Heart left ventricle (tissue), 16 donors: Measurements from ENCODE around the gene CLSTN2. TPM values are rescaled to one million over a fixed set of nuclear protein-coding genes. Genes with fewer than 3 reads are reported as not detected.
A peak's percentile ranks its signal among the peaks of the same experiment; 100 is the strongest.

ENCODE experiments used
- ATAC-seq, 4 donors: fragments of 200-7000 bp; cut with Tn5 transposase; one replicate each; pipeline ENCODE4 v1.9.1; 2020 to 2022; ENCODE audit warnings: moderate library complexity in 4 of 4, mild to moderate bottlenecking in 3 of 4, moderate number of reproducible peaks in 1 of 4
- DNase-seq, 5 donors: peaks; one replicate each; pipeline ENCODE4 v3.0.0-alpha.2; 2020
- H3K27ac ChIP-seq, 12 donors: fragments of 200-600 bp; sonication (generic) in 4 of 12; one replicate each; pipeline versions ENCODE4 v1.5.0 to v1.8.0; 2016 to 2022; ENCODE audit warnings: mild to moderate bottlenecking in 2 of 12
- H3K27me3 ChIP-seq, 9 donors: fragments of 200-600 bp; sonication (generic) in 2 of 9; one replicate each; pipeline versions ENCODE4 v1.5.1 to v1.8.0; 2016 to 2022; ENCODE audit warnings: mild to moderate bottlenecking in 3 of 9
- H3K36me3 ChIP-seq, 9 donors: fragments of 200-600 bp; sonication (generic) in 2 of 9; one replicate each; pipeline versions ENCODE4 v1.5.0 to v1.8.0; 2018 to 2022; ENCODE audit warnings: mild to moderate bottlenecking in 2 of 9
- H3K4me1 ChIP-seq, 12 donors: fragments of 200-600 bp; sonication (generic) in 4 of 12; one replicate each; pipeline versions ENCODE4 v1.5.0 to v1.8.0; 2016 to 2022; ENCODE audit warnings: mild to moderate bottlenecking in 3 of 12
- H3K4me3 ChIP-seq, 12 donors: fragments of 200-600 bp; sonication (generic) in 4 of 12; one replicate each; pipeline versions ENCODE4 v1.5.0 to v1.8.0; 2017 to 2022; ENCODE audit warnings: mild to moderate bottlenecking in 9 of 12, moderate library complexity in 4 of 12
- H3K9me3 ChIP-seq, 12 donors: fragments of 200-600 bp; sonication (generic) in 4 of 12; one replicate each; pipeline versions ENCODE4 v1.5.0 to v1.8.0; 2016 to 2022; ENCODE audit warnings: mild to moderate bottlenecking in 1 of 12
- POLR2A ChIP-seq, 2 donors: fragments of 450-650 bp; IDR thresholded peaks; one replicate each; pipeline ENCODE4 v1.6.1; 2017; ENCODE audit warnings: antibody characterized with exemption in 2 of 2, mild to moderate bottlenecking in 2 of 2, moderate library complexity in 2 of 2
- WGBS, 4 donors: extraction: QIAGEN DNeasy Blood & Tissue Kit in 2 of 4; methylation state at CpG; one replicate each; pipeline versions ENCODE4 v1.1.5 to v1.1.7; 2013 to 2018; 5-methylcytosine and 5-hydroxymethylcytosine counted together
- intact Hi-C, 10 donors: fragments of 100-400 bp; cut with DNase I; formaldehyde crosslinking; loops; one replicate each; pipeline versions ENCODE4 v1.11.1 to v1.14.2; 2022
- polyA plus RNA-seq, 2 donors: library from polyadenylated mRNA; stranded (reverse); fragments of 200-250 nt; gene quantifications; one replicate each; pipeline ENCODE4 v1.2.3, GENCODE V29; 2013
- total RNA-seq, 9 donors: library from RNA; depleted of rRNA in 2 of 9; stranded (reverse); fragments of >200 nt in 2 of 9; fragmentation: NEBNext Ultra II Directional in 3 of 9; extraction: Animal tissue kit (Norgen Biotek cat#: 25700) in 3 of 9; gene quantifications; one replicate each; pipeline versions ENCODE4 v1.1.0 to v1.2.4, GENCODE V29; 2016 to 2023
- TF ChIP-seq, protein P1 (sequence below), 12 donors: fragments of 200-600 bp; sonication (generic) in 4 of 12; IDR thresholded peaks; one replicate each; pipeline versions ENCODE4 v1.5.0 to v1.8.0; 2018 to 2022; ENCODE audit warnings: antibody characterized with exemption in 12 of 12, mild to moderate bottlenecking in 5 of 12
- donor health status: ischemic (EF 13 %, LVEDD 7.1; RV severe dilation, severe dysfunction).
- donor health status: healthy with polysubstance abuse.
- donor health status: DM: no; HTN: yes; CAD: no.
- donor health status: DM: no; HTN: no; CAD: no.
- donor health status: ischemic (EF 25% LVEDD 6.9; RV normal size, moderate dysfunction).
- donor health status: ischemic (EF 25% LVEDD 5.7; RV mildly dilated, moderate dysfunction).
- donor health status: healthy.
- donor health status: DM: yes; HTN: yes; CAD: no.
- donor health status: ischemic (EF 35%, LVEDD 5.7; RV mildly dilated, moderate dysfunction).
- donor health status: nonischemic (EF 11% LVEDD 7.7; RV severe dilation, severe dysfunction).
- donor health status: DM: yes; HTN: yes; CAD: no.
- donor health status: PGD.
- donor health status: ischemic (EF 29% LVEDD 5.4; RV normal size, mild dysfunction).
- donor health status: nonischemic (EF 23%, LVEDD 6.1; RV moderate dilation, normal function).

Gene CLSTN2
- total and polyA plus RNA-seq, 11 donors = 0.69 to 7.6 (median 3.9) TPM

DNA sequence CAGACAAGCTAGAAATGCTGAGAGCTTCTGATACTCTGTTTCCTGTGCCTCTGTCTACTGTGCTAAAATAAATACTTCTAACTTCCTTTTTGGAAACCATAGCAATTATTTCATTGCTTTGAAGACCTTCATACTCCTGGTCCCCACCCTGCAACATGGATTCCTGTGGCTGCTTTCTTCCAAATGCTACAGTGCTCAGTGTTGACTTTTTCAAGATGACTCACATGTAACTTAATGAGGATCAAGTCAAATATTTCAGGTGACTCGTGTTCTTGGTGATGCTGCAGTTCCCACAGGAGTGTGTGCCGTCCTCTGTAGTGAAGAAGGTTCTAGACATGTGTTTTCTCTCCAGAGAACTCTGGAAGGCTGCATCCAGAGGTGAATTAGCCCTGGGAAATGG lies 288.6 kb downstream of the CLSTN2 start:
- ATAC-seq (peak in 2 of 4 donors; percentile 22 to 30), DNase-seq (no peak)
- peaks cover 0 to 6% (median 0%) of the 10 kb centered on the region in 12 donors for H3K9me3 ChIP-seq
- 53 to 73% (median 68%) methylated on average over 2 of the region's 2 CpGs for WGBS, 4 donors
- intact Hi-C loops = no loop called here
- no peaks in the 10 kb centered on the region for H3K36me3 ChIP-seq
- TF ChIP-seq, protein P1, sequence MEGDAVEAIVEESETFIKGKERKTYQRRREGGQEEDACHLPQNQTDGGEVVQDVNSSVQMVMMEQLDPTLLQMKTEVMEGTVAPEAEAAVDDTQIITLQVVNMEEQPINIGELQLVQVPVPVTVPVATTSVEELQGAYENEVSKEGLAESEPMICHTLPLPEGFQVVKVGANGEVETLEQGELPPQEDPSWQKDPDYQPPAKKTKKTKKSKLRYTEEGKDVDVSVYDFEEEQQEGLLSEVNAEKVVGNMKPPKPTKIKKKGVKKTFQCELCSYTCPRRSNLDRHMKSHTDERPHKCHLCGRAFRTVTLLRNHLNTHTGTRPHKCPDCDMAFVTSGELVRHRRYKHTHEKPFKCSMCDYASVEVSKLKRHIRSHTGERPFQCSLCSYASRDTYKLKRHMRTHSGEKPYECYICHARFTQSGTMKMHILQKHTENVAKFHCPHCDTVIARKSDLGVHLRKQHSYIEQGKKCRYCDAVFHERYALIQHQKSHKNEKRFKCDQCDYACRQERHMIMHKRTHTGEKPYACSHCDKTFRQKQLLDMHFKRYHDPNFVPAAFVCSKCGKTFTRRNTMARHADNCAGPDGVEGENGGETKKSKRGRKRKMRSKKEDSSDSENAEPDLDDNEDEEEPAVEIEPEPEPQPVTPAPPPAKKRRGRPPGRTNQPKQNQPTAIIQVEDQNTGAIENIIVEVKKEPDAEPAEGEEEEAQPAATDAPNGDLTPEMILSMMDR (IDR thresholded peaks at IDR 0.05) = no peak
- no peak overlapping the region for H3K27ac ChIP-seq
- no peak overlapping the region for H3K4me3 ChIP-seq
- H3K27me3 ChIP-seq = no peaks in the 10 kb centered on the region
- no peaks in the 10 kb centered on the region for H3K4me1 ChIP-seq

DNA sequence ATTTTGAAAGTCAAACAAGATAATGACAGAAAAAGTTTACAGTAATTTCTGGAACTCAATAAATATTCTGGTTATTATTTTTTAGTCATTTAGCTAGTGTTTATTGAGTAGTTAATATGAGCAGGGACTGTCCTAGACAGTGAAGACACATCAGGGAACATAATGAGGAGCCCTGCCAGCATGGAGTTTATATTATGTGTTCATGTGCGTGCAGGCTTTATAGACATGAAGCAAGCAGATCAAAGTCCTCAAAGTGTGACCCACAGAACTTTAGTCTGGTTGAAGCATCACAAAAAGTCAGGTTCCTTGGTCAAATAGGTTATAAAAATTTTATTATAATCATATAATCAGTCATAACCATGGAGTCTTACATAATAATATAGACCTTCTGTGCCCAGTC lies 289.3 kb downstream of the CLSTN2 start:
- Histone ChIP-seq H3K36me3 (no peaks in the 10 kb centered on the region), H3K27ac (no peak overlapping the region), H3K4me1 (no peaks in the 10 kb centered on the region), H3K27me3 (no peaks in the 10 kb centered on the region), H3K9me3 (peaks cover 0 to 6% (median 0%) of the 10 kb centered on the region in 12 donors), H3K4me3 (no peak overlapping the region)
- intact Hi-C loops = no loop called here
- WGBS, 4 donors = 87 to 95% (median 92%) methylated on average over 1 of the region's 1 CpG
- no peak for DNase-seq
- TF ChIP-seq POLR2A (IDR thresholded peaks at IDR 0.05) = no peak
- TF ChIP-seq, protein P1 (IDR thresholded peaks at IDR 0.05) = no peak
- no peak for ATAC-seq

DNA sequence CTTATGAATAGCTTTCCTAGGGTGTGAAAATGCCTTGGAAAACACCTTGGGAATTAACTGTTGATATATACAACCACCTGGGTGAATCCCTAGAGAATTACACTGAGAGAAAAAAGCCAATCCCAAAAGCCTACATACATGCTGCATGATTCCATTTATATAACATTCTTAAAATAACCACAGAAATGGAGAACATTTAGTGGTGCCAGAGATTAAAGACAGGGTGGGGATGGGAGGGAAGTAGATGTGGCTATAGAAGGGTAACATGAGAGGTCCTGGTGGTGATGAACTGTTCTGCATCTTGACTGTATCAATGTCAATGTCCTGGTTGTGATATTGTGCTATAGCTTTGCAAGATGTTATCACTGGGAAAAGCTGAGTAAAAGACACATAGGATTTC lies 291.0 kb downstream of the CLSTN2 start:
- no peak overlapping the region for H3K27ac ChIP-seq
- no peak overlapping the region for H3K4me3 ChIP-seq
- H3K27me3 ChIP-seq = no peaks in the 10 kb centered on the region
- ATAC-seq (no peak), DNase-seq (no peak)
- peaks cover 0 to 6% (median 0%) of the 10 kb centered on the region in 12 donors for H3K9me3 ChIP-seq
- intact Hi-C loops = no loop called here
- H3K36me3 ChIP-seq = no peaks in the 10 kb centered on the region
- H3K4me1 ChIP-seq = no peaks in the 10 kb centered on the region
- TF ChIP-seq POLR2A (IDR thresholded peaks at IDR 0.05) = no peak
- TF ChIP-seq, protein P1 (IDR thresholded peaks at IDR 0.05) = no peak

DNA sequence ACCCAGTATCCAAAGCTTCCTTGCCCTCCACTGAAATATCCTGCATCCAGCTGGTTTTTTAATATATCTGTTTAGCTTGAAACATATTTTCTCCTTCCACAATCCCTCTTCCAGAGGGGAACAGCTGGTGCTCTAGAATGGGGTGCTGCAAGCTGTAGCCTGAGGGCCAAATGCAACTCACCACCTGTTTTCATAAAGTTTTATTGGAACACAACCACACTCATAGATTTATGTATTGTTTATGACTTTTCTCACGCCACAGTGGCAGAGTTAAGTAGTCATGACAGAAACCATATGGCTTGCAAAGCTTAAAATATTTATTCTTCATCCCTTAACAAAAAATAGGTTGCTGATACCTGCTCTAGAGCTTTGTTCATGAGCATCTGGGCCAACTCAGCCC lies 298.7 kb downstream of the CLSTN2 start:
- H3K27ac ChIP-seq = no peak overlapping the region
- no peaks in the 10 kb centered on the region for H3K4me1 ChIP-seq
- ATAC-seq (no peak), DNase-seq (no peak)
- TF ChIP-seq, protein P1 (IDR thresholded peaks at IDR 0.05) = no peak
- TF ChIP-seq POLR2A (IDR thresholded peaks at IDR 0.05) = no peak
- H3K4me3 ChIP-seq = no peak overlapping the region
- H3K36me3 ChIP-seq = no peaks in the 10 kb centered on the region
- no peaks in the 10 kb centered on the region for H3K27me3 ChIP-seq
- intact Hi-C loops = no loop called here
- H3K9me3 ChIP-seq = peaks cover 0 to 10% (median 0%) of the 10 kb centered on the region in 12 donors
- 63 to 87% (median 75%) methylated on average over 1 of the region's 1 CpG for WGBS, 4 donors
